GM20431 (cell line): ENCODE measurements around the gene IMPA2.

Experiments
- in situ Hi-C: fragments of 300-500 bp; cut with MseI, MboI; formaldehyde crosslinking; loops from one replicate; pipeline ENCODE4 v1.15.0; 2020; ENCODE audit warnings: low sequenced_read_pairs; ENCODE audit not compliant: unreplicated experiment

IMPA2 gene

DNA sequence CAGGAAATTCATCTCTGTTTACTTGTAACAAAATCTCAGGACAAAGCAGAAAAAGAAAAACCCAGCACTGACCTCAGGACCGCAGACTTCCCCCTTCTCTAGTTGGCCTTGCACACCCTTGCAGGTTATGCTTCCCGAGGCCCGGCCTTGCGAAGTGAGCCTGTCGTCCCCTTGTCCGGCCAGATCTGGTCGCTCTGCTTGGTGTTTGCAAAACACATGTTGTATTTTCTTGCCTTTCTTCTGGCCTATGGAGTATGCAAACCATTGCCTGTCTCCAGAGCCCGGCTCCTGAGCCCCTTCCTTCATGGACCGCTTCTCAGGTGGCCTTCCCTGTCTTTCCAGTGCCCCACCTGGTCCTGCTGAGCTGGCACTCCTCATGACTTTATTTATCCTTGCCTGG lies 4.8 kb downstream of the IMPA2 start:
- in situ Hi-C loops, result no loop called here

DNA sequence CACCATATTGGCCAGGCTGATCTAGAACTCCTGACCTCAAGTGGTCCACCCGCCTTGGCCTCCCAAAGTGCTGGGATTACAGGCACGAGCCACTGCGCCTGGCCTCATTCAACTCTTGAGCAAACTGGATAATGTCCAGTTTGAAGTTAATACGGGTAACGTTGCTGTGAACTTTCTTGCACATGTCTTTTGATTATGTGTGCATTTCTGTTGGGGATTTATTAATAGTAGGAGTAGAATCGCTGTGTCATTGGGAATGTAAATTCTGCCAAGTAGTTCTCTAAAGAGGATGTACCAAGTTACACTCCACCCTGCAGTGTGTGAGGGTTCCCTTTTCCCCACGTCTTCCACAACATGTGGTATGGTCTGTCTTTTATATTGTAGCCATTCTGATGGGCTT lies 6.2 kb downstream of the IMPA2 start:
- in situ Hi-C loops, result no loop called here

DNA sequence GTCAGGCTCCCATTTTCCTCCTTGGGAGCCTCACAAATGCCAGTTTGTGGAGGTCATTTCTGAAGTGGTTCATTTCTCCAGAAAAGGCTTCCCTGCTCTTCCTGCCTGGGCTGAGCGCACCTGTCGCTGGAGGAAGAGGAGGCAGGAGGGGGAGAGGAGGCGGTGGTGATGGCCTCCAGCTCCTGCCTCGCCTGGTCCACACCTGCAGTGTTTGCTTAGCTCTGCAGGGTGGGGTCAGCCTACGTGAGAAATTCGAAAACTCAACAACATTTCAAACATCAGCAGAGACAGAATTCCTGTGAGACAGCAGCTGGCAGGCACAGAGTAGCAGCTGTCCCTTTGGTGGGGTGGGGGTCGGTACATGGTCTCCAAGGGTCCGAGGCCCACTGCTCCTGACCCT lies 7.9 kb downstream of the IMPA2 start:
- in situ Hi-C loops, result no loop called here

DNA sequence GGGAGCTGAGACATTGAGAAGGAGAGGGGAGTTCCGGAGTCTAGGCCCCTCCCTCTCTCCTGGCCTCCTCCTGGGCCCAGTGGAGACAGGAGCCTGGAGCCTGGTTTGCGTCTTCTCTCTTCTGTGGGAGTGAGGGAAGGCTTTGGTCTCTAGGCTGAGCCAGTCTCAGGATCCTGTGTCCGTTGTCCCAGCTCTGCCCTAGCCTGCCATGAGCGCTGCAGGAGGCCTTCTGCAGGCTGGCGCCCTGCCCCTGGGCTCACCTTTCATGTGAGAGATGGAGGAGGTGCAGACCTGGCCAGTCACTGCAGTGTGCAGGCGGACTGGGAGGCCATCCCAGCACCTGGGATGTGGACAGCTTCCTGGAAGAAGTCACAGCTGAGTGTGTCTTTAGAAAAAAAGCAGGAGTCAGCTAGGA lies 8.7 kb downstream of the IMPA2 start:
- in situ Hi-C loops, result no loop called here

DNA sequence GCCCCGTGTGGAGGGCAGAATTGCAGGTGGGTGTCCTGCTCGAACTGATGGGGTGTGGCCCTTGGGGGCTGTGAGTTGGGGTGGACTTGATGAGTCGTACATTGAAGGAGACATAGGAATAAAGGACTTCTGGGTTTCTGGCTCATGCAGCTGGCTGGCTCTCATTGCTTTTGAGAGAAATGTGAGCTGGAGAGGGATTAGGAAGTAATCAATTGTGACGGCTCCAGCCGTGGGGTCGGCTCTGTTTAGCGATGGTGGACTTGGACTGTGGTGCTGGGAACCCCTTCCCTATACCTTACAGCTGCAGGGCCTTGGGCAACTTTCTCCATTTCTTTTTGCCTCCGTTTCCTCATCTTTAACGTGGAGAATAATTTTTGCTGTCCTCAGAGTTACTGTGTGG lies 9.2 kb downstream of the IMPA2 start:
- in situ Hi-C loops, result no loop called here

DNA sequence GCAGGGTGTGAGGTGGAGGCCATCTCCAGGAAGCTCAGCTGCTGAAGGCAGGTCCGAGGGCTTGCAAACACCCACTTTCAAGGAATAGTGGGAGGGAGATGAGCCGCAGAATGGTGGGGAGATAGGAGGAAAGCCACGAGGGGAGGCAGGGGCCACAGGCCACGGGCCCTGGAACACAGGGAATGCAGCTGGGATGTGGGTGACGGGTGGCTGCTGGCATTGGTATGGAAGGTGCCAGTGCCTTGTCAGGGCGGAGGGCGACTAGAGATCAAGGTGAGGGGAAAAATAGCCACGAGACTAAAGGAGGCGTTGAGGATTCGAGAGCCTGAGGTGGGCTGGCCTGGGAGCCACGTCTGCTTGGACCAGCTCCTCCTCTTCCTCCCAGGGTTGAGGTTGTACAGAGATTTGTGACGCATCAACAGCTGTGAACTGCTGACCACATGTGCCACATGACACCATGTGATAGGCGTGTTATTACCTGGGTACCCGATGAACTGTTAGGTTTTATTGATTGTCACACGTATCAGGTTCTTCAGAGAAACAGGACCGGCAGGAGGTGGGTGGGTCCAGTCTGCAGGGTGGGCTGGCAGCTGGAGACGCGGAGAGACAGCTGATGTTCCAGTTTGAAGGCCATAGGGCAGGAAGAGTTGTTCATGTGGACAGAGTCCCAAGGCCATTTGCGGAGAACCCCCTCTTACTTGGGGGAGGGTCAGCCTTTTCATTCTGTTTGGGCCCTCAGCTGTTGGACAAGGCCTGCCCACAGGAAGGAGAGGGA lies 9.9 kb downstream of the IMPA2 start:
- in situ Hi-C loops, result no loop called here

DNA sequence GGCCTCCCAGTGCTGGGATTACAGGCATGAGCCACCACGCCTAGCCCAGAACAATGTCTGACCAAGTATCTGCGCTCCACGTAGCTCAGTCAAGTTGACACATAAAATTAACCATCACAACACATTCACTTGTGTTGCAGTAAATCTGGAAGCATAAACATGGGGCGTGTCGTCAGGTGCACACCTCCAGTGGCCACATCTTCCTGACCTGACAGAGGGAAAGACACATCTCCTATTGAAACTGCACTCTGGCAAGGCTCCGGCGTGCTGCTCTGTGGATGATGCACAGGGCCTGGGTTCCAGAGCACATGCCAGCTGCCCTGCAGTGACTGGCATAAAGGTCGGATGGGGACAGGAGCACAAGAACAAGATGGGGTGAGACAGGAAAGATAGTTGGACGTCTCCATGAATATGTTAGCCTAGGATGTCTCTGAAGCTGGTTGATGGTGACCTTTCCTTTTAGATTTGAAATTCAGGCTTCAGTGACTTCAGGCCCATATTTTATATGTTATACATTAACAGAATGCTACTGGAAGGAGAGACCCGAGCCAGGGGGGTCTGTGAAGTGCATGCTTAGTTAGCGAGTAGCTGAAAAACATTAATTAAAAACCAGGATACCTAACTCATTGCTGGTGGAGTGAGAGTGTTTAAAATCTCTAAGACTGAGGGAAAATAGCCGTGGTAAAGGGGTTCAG lies 10.9 kb downstream of the IMPA2 start:
- in situ Hi-C loops, result no loop called here

DNA sequence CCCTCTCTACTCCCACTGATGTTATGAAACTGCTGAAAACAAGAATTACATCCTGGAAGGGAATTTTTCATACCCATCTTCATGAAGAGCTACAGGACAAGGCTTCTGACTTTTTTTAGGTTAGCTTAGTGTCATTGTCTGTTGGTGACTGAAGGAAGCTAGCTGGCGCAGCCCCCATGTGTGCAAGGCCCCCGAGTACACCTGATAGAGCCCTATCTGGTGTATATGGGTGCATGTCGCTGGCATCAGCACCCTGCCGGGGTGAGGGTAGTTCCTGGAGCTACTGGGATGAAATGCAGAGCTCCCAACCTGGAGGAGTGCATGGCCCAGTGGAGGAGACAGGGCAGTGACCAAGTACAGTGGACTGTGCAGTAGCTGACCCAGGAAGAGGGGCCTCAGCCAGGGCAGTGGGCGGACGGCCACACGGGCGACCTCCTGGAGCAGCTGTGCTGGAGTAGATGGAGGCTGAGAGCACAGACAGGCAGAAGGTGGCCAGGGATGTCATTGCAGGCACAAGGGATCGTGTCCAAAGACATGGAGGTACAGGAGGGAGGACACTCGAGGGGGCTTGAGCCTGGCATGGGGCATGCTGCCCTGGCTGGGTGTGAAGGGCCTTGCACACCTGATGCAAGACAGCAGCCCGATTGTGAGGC lies 12.1 kb downstream of the IMPA2 start:
- in situ Hi-C loops, result no loop called here

DNA sequence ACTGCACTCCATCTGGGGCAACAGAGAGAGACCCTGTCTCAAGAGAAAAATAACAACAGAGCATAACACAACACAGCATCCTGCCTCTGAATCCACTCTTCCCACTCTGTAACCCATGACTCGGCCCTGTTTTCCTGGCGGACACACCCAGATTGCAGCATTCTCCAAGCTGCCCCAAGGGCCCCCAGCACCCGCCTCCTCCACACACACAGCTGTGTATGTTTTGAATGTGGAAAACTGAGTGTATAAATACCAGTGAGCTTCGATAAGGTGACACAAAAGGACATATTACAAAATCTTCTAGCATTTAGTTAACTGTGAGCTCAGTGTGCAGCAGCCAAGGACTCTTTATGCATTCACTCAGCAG lies 13.0 kb downstream of the IMPA2 start:
- in situ Hi-C loops, result no loop called here

DNA sequence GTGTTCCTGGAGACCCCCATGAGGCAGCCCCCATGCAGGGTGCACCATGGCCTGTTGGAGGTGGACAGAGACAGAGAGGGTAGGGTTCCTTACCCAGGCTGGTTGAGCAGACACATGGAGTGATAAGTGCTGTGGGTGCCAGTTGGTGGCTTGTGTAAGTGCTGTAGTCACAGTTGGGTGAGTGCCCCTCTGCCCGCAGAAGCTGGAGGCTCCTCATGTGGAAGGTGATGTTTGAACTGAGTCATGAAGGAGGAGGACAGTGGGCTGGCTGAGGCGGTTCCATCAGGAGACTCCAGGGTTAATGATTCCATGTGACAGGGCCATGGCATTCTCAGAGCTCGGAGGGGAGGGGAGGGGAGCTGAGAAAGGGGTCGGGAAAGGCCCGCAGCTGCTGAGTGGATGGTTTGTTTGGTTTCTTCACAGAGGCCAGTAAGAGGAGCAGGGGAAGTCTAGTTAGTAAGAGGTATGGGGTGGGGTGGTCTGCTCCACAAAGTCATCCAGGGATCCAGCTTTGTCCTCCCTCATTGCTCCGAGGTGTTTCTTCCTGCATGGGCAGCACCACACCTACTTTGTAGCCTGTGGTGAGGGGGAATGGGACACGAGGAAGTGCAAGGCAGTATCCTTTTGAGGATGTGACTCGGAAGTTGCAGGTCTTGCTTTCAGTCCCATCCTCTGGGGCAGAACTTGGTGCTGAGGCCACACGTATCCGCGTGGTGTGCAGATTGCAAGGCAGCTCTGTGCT lies 13.6 kb downstream of the IMPA2 start:
- in situ Hi-C loops, result no loop called here

DNA sequence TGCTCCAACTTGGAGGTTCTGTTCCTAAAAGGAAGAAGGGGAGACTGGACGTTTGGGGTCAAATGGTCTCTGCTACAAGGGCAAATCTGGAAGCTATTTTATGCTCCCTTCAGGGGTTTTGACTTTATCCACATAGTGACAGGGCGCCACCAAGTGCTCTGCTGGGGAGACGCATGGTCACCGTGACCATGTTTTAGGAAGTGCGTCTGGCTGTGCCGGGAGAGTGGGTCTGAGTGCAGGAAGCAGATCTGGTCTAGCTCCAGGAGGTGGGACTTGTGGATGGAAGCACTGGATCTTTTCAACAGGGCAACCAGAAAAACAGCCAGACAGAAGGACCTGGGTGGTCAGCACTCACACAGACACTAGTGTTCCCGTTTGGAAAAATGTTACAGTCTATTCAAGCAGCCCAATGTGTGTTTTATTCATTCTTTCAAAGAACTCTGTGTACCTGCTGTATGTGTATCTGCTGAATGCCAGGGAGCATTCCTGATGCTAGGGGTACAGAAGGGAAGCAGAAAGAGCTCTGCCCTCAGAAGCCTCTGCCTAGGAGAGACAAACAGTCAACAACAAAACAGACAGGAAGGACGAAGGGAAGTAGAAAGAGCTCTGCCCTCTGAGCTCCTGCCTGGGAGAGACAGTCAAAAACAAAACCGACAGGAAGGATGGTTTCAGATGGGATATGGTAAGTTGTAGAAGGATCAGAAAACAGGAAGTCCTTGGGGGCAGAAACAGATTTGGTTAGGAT lies 14.3 kb downstream of the IMPA2 start:
- in situ Hi-C loops, result no loop called here

DNA sequence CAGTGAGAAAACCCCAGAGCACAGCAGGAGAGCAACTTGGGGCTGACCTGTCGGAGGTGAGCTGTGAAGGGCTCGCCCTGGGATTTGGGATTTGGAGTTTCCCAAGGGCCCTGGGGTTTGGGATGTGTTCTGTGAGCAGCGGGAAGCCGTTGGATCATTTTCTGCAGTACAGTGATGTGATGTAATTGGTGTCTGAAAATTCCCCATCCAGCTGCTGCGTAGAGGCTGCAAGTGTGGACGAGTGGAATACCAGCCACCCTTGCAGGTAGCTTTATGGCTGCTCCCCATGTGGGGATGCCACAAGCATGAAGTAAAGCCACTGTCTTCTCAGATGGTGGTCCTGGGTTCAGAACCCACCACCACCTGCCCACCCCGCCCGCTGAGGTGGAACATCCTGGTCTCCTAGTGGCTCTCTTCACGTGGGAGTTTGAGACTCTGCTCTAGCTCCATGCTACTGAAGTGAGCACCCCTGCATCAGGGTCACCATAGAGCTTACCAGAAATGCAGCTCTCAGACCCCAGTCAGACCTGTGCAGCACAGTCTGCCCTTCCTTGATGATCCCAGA lies 15.0 kb downstream of the IMPA2 start:
- in situ Hi-C loops, result no loop called here

DNA sequence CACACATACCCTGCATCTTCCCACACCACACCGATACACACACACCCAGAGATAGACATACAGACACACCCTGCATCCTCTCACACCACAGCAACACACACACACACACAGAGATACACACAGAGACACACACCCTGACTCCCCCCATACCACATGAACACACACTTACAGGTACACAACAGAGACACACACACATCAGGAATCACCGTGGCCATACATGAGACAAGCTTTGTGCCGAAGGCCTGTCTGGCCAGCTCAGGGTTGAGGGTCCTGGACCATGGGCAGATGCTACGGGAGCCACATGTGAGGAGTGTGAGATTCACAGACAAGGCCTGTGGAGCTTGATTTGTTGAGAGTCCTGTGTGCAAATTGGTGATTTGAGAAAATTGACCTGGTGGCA lies 15.6 kb downstream of the IMPA2 start:
- in situ Hi-C loops, result no loop called here

DNA sequence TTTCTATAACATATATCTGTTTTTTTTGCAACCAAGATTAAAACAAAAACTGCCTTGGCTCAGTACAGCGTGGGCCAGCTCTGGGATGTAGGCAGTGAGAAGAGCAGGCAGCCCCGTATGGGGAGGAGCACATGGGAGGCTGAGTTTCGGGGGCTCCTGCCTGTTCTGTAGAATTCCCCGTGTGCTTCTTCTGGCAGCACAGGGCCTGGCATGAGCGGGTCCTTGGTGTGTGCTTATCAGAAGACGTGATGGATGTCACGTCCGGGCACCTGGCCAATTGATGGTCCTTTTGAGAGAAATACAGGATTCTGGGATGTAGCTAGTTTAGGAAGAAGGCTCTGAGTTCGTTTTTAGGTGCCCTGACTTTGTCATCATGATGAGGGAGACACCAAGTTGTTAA lies 16.2 kb downstream of the IMPA2 start:
- in situ Hi-C loops, result no loop called here

DNA sequence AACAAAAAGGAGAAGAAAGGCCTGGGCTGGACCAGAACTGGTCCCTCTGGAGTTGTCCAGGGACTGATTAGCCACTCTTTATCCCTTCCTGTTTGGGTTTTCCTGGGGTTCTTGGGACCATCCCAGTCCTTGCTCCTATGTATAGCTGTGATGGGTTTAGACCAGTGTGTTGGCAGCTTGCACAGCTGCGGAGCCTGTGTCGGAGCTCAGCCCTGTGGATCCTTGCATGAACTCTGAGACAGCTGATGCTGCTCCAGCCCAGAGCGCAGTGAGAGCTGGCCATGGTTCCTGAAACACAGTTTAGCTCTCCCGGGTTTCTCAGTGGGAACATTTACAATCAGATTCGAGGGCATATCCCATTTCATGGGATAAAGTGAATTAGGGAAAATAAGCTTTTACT lies 16.9 kb downstream of the IMPA2 start:
- in situ Hi-C loops, result no loop called here

DNA sequence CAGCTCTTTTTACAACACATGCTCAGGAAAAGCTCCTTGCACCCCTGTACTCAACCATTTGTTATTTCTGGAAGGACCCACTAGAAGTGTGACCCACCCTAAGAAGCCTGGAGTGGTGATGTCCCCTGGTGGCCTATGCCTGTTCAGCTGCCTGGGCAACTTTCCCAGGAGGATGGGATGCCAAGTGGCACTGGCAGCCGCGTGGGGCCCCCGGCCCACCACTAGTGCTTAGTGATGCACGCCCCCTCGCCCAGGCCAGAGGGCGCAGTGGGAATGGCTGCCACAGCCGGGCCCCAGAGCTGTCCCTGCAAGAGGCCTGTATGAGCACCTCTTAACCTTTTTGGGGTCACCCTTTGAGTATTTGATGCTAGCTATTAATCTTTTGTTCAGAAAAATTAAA lies 18.1 kb downstream of the IMPA2 start:
- in situ Hi-C loops, result no loop called here

DNA sequence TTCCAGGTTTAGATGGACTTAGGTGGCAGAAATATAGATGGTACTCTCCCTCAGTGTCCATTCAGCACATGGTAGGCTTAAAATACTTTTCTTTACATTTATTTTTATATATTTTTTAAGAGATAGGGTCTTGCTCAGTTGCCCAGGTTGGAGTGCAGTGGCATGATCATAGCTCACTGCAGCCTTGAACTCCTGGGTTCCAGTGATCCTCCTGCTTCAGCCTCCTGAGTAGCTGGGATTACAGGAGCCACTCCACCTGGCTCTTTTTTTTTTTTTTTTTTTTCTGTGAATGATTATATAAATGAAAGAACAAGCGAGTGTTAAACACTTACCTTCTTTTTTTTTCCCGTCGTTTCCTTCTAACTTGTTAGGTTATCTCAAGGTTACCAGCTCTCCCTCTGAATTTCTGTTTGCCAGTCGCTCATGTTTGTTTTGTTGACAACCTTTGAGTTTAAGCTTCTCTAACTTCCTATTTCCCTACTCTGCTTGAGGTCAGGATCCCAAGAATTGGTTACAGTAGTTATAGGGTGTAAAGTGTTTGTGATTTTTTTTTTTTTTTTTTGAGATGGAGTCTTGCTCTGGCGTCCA lies 18.9 kb downstream of the IMPA2 start:
- in situ Hi-C loops, result no loop called here

DNA sequence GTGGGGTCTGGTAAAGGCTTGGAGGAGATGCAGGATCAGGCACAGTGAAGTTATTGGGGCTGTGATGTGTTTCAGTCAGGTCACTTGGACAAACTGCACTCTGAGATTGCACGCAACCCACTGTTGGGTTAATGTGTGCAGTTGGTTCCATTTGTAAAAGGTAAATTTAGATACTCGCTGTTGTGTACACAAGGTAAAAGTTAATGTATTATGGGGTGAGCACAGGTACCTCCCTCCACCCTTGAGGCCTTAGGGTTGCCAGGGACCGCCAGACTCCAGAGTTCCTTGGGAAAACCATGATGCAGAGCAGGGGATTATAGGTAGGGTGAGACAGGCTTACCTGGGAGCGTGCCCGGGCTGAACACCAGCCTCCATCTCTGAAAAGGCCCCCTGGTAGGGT lies 20.1 kb downstream of the IMPA2 start:
- in situ Hi-C loops, result no loop called here

DNA sequence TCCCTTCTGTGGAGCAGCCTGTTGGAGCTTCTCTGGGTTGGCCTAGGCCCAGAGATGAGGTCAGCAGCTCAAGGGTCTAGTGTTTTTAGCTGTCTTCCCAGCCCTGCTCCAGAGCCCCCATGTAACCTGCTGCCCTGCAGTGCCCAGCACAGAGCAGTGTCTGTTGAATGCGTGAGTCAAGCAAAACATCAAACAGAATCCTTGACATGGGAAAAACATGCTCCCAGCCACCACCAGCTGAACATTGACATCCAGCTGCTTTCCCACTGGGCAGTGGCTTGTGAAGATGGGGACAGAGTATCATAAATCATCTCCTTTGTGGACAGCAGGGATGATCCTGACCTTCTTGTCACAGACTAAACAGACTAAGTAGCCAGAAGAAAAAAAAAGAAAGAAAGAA lies 22.6 kb downstream of the IMPA2 start:
- in situ Hi-C loops, result no loop called here
